Measurements from ENCODE around the gene POM121C.
"Not testable (repeated sequence)": the region's sequence is repeated elsewhere in the genome, so short reads cannot be mapped to it uniquely, and the experiment has no call there.

Gene POM121C

DNA sequence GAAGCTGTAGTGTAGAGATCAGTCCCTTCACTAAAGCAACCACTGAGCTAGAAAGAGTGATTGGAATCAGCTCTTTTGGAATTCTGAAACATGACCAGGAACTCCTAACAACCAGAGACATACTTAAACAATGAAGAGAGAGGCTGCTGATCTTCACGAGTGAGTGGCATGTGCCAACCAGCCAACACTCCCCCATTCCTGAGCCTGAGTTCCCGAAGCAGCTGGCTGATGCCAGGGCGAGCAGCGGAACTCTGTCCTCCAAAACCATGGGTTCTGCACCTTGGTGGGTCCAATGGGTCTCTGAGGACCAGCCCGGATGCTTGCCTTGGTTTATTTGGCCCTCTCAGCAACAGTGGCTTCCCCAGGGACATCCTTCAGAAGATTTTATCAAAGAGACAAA is 25.6 kb downstream of the POM121C start:
- H3K4me3 ChIP-seq (ENCODE audit: low read depth, low read length); DNase-seq (ENCODE audit: low read depth): not testable (repeated sequence)

DNA sequence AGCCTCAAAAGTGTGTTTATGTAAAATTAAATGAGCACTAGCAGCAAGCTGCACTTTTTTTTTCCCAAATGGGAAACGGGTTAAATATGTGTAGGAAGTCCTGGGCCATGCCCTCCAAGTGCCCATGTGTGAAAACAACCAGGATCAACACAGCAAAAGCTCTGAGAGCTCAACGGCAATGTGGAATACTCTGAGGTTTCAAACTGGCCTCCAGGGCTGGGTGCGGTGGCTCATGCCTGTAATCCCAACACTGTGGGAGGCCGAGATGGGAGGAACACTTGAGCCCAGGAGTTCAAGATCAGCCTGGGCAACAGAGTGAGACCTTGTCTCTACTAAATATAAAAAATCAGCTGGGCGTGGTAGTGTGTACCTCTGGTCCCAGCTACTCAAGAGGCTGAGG is 28.1 kb downstream of the POM121C start:
- H3K4me3 ChIP-seq (ENCODE audit: low read depth, low read length); DNase-seq (ENCODE audit: low read depth): not testable (repeated sequence)

DNA sequence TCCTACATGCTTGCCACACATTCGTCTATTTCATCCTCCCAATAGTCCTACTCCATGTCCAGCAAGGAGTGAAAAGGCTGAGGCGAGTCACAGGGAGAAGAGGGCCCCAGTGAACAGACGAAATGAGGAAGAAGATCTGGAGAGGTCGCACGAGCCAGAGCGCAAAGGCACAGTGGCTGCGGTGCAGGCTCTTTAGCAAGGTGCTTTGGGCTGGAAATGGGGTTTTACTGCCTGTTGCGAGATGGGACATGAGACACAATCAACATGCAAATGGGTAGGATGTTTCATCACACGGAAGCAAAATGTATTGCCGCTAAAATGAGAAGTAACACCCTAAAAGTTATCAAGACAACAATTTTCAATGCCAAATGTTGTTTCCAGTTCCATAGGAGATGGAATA is 29.7 kb downstream of the POM121C start:
- DNase-seq (ENCODE audit: low read depth); H3K4me3 ChIP-seq (ENCODE audit: low read depth, low read length): not testable (repeated sequence)

- TF ChIP-seq, protein P1, sequence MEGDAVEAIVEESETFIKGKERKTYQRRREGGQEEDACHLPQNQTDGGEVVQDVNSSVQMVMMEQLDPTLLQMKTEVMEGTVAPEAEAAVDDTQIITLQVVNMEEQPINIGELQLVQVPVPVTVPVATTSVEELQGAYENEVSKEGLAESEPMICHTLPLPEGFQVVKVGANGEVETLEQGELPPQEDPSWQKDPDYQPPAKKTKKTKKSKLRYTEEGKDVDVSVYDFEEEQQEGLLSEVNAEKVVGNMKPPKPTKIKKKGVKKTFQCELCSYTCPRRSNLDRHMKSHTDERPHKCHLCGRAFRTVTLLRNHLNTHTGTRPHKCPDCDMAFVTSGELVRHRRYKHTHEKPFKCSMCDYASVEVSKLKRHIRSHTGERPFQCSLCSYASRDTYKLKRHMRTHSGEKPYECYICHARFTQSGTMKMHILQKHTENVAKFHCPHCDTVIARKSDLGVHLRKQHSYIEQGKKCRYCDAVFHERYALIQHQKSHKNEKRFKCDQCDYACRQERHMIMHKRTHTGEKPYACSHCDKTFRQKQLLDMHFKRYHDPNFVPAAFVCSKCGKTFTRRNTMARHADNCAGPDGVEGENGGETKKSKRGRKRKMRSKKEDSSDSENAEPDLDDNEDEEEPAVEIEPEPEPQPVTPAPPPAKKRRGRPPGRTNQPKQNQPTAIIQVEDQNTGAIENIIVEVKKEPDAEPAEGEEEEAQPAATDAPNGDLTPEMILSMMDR (IDR thresholded peaks at IDR 0.05; ENCODE audit: low read depth, low read length, missing control alignments), result peak; percentile 39
- H3K4me3 ChIP-seq (ENCODE audit: low read depth, low read length); DNase-seq (ENCODE audit: low read depth): not testable (repeated sequence)
These were observed 33.6 kb downstream of the POM121C start for GRCh38 chr7:75452494-75452955.

DNA sequence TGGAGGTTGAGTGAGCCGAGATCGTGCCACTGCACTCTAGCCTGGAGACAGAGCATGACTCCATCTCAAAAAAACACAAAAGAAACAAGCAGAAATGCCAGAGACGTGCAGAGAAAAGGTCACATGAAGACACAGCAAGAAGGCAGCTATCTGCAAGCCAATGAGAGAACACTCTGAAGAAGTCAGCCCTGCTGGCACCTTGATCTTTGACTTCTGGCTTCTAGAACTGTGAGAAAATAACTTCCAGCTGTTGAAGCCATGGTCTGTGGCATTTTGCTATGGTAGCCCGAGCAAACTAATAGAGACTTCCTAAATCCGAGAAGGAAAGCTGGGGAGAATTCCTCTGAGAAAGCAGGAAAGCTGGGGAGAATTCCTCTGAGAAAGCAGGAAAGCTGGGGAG is 36.2 kb downstream of the POM121C start:
- not testable (repeated sequence) for DNase-seq (ENCODE audit: low read depth)

DNA sequence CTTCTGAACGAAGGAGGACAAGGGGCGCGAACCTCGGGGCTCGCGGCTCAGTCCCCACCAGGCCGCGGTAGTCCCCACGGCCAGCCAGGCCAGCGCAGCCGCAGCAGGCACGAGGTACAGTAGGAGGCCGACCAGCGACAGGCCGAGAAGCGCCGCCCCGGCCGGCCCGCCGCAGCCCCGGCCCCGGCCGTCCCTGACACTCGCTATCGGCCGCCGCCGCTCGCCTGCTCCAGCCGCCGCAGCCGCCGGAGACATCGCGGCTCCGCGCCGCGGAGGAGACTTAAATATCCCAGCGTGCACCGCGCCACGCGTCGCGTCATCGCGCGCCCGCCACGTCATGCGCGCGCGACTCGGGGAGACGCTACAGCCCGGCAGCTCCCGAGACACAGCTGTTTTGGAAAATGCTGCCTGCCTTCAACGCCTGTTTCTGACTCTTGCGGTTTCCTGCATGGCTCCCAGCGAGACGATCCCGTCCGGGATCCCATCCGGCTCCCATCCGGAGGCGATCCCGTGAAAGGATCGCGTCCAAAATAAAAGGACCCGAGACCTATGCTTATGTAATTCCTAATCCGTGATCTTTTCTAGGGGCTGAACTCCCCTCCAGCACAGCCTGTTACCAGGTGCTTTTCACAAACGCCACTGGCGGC is 43.5 kb downstream of the POM121C start:
- H3K4me3 ChIP-seq (ENCODE audit: low read depth, low read length), result peak overlapping the region; percentile 62
- DNase-seq (ENCODE audit: low read depth), result not testable (repeated sequence)

More for the DNA sequence above, 36.2 kb downstream of the POM121C start:
- not testable (repeated sequence) for H3K4me3 ChIP-seq (ENCODE audit: low read depth, low read length)

- peak overlapping the region; percentile 44 for H3K4me3 ChIP-seq (ENCODE audit: low read depth, low read length)
- DNase-seq (ENCODE audit: low read depth), result not testable (repeated sequence)
These were observed 44.0 kb downstream of the POM121C start for GRCh38 chr7:75442101-75442464.

DNA sequence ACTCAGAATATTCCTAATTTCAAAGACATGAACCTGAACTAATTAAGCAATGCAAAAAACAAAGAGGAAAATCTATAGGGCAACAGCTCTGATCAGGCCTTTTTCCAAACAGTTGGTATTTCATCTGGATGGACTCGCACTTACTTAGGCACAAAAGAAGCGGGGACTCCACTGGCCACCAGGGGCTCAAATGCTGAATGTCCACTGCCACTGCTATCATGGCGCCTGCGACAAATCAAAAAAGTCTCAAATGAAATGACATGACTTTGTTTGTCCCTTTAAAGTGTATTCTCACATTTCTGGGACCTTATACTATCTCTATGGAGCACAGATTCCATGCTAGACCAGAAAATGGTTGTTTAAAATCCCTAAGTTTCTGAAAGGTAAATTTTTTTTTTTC is 47.1 kb downstream of the POM121C start:
- DNase-seq (ENCODE audit: low read depth), result not testable (repeated sequence)

GRCh38 chr7:75423481-75423880 is 62.6 kb downstream of the POM121C start:
- DNase-seq (ENCODE audit: low read depth); H3K4me3 ChIP-seq (ENCODE audit: low read depth, low read length): not testable (repeated sequence)

More for the DNA sequence above, 47.1 kb downstream of the POM121C start:
- H3K4me3 ChIP-seq (ENCODE audit: low read depth, low read length), result not testable (repeated sequence)

GRCh38 chr7:75421798-75422710 is 64.0 kb downstream of the POM121C start:
- H3K4me3 ChIP-seq (ENCODE audit: low read depth, low read length); DNase-seq (ENCODE audit: low read depth): not testable (repeated sequence)

DNA sequence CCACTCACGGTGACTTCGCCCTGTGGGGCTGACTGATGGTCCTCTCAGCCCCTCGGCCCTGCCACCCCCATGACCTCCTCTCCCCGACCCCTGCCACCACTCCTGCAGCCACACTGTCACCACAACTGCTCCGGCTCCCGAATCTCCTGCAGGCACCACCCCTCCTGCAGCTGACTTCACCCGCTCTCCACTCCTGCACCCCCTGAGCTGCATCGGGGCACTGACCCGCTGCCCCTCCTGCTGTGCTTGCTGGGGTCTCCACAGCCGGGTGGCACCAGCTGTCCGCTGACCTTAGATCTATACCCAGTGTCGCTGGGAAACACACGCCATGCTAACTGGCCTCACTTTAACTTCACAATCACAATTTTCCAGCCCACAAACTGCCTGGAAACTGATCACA is 65.9 kb downstream of the POM121C start:
- not testable (repeated sequence) for H3K4me3 ChIP-seq (ENCODE audit: low read depth, low read length); DNase-seq (ENCODE audit: low read depth)

- H3K4me3 ChIP-seq (ENCODE audit: low read depth, low read length); DNase-seq (ENCODE audit: low read depth): not testable (repeated sequence)
These were observed 66.4 kb downstream of the POM121C start for GRCh38 chr7:75419693-75420092.

- not testable (repeated sequence) for H3K4me3 ChIP-seq (ENCODE audit: low read depth, low read length); DNase-seq (ENCODE audit: low read depth)
These were observed 66.9 kb downstream of the POM121C start for GRCh38 chr7:75419210-75419609.

- DNase-seq (ENCODE audit: low read depth); H3K4me3 ChIP-seq (ENCODE audit: low read depth, low read length): not testable (repeated sequence)
These were observed 67.7 kb downstream of the POM121C start for GRCh38 chr7:75418292-75418858.

- not testable (repeated sequence) for H3K4me3 ChIP-seq (ENCODE audit: low read depth, low read length); DNase-seq (ENCODE audit: low read depth)
These were observed 69.3 kb downstream of the POM121C start for GRCh38 chr7:75416787-75417186.

DNA sequence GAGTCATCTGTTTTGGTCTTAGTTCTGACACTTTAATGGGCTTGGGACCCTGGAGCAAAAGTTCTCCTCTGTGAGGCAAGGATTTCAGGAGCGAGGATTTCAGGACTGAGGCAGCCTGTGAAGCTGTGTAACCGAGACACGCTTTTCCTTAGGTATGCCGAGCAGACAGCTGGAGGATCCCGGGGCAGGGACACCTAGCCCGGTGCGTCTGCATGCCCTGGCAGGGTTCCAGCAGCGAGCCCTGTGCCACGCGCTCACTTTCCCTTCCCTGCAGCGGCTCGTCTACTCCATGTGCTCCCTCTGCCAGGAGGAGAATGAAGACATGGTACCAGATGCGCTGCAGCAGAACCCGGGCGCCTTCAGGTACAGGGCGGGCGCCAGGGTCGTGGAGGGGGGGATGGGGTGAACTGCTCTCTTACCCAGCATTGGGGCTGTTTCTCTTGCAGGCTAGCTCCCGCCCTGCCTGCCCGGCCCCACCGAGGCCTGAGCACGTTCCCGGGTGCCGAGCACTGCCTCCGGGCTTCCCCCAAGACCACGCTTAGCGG is 70.2 kb downstream of the POM121C start:
- not testable (repeated sequence) for H3K4me3 ChIP-seq (ENCODE audit: low read depth, low read length)

GRCh38 chr7:75415428-75415817 is 70.7 kb downstream of the POM121C start:
- not testable (repeated sequence) for H3K4me3 ChIP-seq (ENCODE audit: low read depth, low read length); DNase-seq (ENCODE audit: low read depth)

More for the DNA sequence above, 70.2 kb downstream of the POM121C start:
- not testable (repeated sequence) for DNase-seq (ENCODE audit: low read depth)
